ENCODE results near the gene MUC5B. TPM values are rescaled to one million over a fixed set of nuclear protein-coding genes. Genes with fewer than 3 reads are reported as not detected.
"Not testable (repeated sequence)": the region's sequence is repeated elsewhere in the genome, so short reads cannot be mapped to it uniquely, and the experiment has no call there.

The MUC5B gene
- total RNA-seq, 2 experiments from 2014 or later: not detected

DNA sequence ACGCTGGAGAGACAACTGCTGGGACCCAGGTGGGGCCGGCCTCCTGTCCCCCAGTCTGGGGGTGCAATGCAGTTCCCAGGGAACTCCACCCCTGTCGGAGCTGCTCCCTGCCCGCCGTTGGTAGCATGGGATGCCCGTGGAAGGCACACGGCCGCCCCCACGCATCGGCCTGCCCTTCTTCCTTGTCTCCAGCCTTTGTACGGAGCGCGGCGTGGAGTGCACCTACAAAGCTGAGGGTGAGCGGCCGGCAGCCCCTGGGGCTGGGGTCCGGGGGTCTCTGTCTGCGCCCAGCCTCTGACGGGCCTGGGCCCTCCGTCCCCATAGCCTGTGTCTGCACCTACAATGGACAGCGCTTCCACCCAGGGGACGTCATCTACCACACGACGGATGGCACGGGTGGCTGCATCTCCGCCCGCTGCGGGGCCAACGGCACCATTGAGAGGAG is 41.9 kb upstream of the MUC5B start:
- H3K9me3 Mint-ChIP-seq: no peaks in the 10 kb centered on the region
- no peak overlapping the region for H3K27ac Mint-ChIP-seq
- no peak for DNase-seq
- no peaks in the 10 kb centered on the region for H3K36me3 Mint-ChIP-seq
- H3K27me3 Mint-ChIP-seq: no peaks in the 10 kb centered on the region
- no peaks in the 10 kb centered on the region for H3K4me1 Mint-ChIP-seq
- H3K4me3 Mint-ChIP-seq: no peak overlapping the region

DNA sequence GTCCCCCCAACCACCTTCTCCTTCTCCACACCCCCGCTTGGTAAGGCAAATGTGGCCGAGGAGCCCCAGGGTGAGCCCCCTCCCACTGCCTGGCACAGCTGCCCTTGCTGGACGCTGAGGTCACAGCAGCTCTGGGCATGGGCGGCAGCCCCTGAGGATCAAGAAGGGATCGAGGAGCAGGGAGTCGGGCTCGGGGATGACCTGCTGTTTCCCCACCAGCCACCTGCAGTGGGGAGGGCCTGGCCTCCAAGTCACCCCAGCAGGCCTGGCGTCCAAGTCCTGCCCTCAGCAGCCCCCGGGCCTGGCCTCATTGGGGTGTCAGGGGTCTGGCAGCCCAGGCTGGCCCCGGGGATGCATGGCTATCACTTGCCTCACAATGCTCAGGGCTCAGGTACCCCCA is 41.4 kb upstream of the MUC5B start:
- DNase-seq: no peak
- Mint-ChIP-seq H3K27ac (no peak overlapping the region), H3K9me3 (no peaks in the 10 kb centered on the region), H3K4me3 (no peak overlapping the region), H3K4me1 (no peaks in the 10 kb centered on the region), H3K36me3 (no peaks in the 10 kb centered on the region), H3K27me3 (no peaks in the 10 kb centered on the region)

DNA sequence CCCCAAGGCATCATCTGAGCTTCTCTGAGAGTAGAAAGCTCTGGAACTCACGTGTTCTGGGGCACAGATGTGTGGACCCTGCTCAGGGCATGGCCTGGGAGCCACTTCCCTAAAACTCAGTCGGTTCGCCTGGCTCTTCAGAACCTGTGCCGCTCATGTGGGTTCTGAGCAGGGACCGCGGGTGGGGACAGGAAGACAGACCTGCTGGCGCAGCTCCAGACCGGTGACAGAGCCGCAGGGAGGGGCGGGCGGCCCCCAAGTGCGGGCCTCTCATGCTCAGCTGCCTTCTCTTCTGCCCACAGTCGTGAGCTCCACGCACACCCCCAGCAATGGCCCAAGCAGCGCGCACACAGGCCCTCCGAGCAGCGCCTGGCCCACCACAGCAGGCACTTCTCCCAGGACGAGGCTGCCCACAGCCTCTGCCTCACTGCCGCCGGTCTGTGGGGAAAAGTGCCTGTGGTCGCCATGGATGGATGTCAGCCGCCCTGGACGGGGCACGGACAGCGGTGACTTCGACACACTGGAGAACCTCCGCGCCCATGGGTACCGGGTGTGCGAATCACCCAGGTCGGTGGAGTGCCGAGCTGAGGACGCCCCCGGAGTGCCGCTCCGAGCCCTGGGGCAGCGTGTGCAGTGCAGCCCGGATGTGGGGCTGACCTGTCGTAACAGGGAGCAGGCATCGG is 40.9 kb upstream of the MUC5B start:
- no peaks in the 10 kb centered on the region for H3K4me1 Mint-ChIP-seq
- H3K27me3 Mint-ChIP-seq: no peaks in the 10 kb centered on the region
- no peaks in the 10 kb centered on the region for H3K36me3 Mint-ChIP-seq
- no peaks in the 10 kb centered on the region for H3K9me3 Mint-ChIP-seq
- H3K4me3 Mint-ChIP-seq: no peak overlapping the region
- DNase-seq: no peak
- H3K27ac Mint-ChIP-seq: no peak overlapping the region

- H3K36me3 Mint-ChIP-seq, H3K4me3 Mint-ChIP-seq, H3K27ac Mint-ChIP-seq, DNase-seq, H3K9me3 Mint-ChIP-seq, H3K4me1 Mint-ChIP-seq, H3K27me3 Mint-ChIP-seq: not testable (repeated sequence)
These were observed 38.7 kb upstream of the MUC5B start for GRCh38 chr11:1184139-1184538.

- not testable (repeated sequence) for DNase-seq, H3K4me1 Mint-ChIP-seq, H3K9me3 Mint-ChIP-seq, H3K27ac Mint-ChIP-seq, H3K27me3 Mint-ChIP-seq, H3K36me3 Mint-ChIP-seq, H3K4me3 Mint-ChIP-seq
These were observed 34.3 kb upstream of the MUC5B start for GRCh38 chr11:1188451-1189130.

DNA sequence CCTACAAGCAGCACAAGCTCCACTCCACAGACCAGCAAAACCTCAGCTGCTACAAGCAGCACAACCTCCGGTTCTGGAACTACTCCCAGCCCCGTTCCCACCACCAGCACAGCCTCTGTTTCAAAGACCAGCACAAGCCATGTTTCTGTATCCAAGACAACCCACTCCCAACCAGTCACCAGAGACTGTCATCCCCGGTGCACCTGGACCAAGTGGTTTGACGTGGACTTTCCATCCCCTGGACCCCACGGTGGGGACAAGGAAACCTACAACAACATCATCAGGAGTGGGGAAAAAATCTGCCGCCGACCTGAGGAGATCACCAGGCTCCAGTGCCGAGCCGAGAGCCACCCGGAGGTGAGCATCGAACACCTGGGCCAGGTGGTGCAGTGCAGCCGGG is 33.0 kb upstream of the MUC5B start:
- H3K4me1 Mint-ChIP-seq, H3K9me3 Mint-ChIP-seq, H3K4me3 Mint-ChIP-seq, H3K36me3 Mint-ChIP-seq, H3K27me3 Mint-ChIP-seq, H3K27ac Mint-ChIP-seq, DNase-seq: not testable (repeated sequence)

DNA sequence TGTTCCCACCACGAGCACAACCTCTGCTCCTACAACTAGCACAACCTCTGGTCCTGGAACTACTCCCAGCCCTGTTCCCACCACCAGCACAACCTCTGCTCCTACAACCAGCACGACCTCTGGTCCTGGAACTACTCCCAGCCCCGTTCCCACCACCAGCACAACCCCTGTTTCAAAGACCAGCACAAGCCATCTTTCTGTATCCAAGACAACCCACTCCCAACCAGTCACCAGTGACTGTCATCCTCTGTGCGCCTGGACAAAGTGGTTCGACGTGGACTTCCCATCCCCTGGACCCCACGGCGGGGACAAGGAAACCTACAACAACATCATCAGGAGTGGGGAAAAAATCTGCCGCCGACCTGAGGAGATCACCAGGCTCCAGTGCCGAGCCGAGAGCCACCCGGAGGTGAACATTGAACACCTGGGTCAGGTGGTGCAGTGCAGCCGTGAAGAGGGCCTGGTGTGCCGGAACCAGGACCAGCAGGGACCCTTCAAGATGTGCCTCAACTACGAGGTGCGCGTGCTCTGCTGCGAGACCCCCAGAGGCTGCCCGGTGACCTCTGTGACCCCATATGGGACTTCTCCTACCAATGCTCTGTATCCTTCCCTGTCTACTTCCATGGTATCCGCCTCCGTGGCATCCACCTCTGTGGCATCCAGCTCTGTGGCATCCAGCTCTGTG is 30.9 kb upstream of the MUC5B start:
- H3K27ac Mint-ChIP-seq, H3K27me3 Mint-ChIP-seq, H3K4me1 Mint-ChIP-seq, DNase-seq, H3K36me3 Mint-ChIP-seq, H3K9me3 Mint-ChIP-seq, H3K4me3 Mint-ChIP-seq: not testable (repeated sequence)

DNA sequence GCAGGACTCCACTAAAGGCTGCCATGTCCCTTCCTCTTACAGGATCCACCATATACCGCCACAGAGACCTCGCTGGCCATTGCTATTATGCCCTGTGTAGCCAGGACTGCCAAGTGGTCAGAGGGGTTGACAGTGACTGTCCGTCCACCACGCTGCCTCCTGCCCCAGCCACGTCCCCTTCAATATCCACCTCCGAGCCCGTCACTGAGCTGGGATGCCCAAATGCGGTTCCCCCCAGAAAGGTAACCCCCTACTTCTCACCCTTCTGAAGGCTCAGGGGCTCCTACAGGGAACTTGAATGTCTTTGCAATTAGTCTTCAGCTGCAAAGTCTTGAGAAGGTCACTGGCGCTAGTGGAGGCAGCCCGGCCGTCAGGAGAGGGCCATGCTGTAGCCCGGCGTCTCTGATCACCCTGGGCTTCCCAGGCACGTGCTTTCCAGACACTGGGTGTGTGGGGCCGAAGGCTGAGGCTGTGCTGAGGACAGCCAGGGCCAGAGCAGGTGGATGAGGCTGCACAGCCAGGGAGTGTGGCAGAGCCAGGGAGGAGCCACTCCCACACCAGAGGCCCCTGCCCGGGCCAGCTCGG is 30.0 kb upstream of the MUC5B start:
- DNase-seq: no peak
- Mint-ChIP-seq H3K9me3 (no peaks in the 10 kb centered on the region), H3K36me3 (no peaks in the 10 kb centered on the region), H3K27me3 (no peaks in the 10 kb centered on the region), H3K4me3 (no peak overlapping the region), H3K27ac (no peak overlapping the region), H3K4me1 (no peaks in the 10 kb centered on the region)

DNA sequence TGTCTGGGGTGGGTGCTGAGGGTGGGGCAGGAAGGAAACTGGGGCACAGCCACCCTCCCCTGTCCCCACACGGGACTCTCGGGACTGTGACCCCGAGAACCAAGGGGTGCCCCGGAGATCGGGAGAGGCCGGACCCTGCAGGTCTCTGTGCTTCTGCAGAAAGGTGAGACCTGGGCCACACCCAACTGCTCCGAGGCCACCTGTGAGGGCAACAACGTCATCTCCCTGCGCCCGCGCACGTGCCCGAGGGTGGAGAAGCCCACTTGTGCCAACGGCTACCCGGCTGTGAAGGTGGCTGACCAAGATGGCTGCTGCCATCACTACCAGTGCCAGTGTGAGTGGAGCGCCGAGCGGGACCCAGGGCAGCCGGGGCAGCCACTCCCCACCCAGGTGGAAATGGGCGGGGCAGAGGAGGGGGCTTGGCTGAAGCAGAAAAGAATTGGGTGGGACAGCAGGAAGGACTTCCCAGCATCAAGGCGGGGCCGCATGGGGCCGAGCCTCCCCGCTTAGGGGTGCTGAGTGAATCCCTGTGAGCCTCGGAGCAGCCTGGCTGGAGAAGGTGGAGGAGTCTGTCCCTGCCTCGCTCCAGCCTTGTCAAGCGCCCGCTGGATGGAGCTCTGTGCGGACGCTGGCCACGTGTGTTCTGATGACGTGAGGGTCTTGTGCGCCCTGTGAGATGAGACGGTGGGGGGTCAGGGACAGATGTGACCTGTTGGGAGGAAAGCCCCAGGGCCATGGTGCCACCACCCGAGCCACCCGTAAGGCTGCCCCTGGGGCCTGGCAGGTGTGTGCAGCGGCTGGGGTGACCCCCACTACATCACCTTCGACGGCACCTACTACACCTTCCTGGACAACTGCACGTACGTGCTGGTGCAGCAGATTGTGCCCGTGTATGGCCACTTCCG is 29.3 kb upstream of the MUC5B start:
- H3K27me3 Mint-ChIP-seq: no peaks in the 10 kb centered on the region
- no peak overlapping the region for H3K27ac Mint-ChIP-seq
- H3K4me1 Mint-ChIP-seq: no peaks in the 10 kb centered on the region
- no peaks in the 10 kb centered on the region for H3K36me3 Mint-ChIP-seq
- H3K9me3 Mint-ChIP-seq: no peaks in the 10 kb centered on the region
- no peak overlapping the region for H3K4me3 Mint-ChIP-seq
- DNase-seq: no peak

GRCh38 chr11:1194231-1194976 is 28.5 kb upstream of the MUC5B start:
- no peaks in the 10 kb centered on the region for H3K36me3 Mint-ChIP-seq
- no peaks in the 10 kb centered on the region for H3K9me3 Mint-ChIP-seq
- no peak overlapping the region for H3K4me3 Mint-ChIP-seq
- H3K27ac Mint-ChIP-seq: no peak overlapping the region
- no peak for DNase-seq
- H3K27me3 Mint-ChIP-seq: no peaks in the 10 kb centered on the region
- H3K4me1 Mint-ChIP-seq: no peaks in the 10 kb centered on the region

GRCh38 chr11:1194977-1195681 is 27.7 kb upstream of the MUC5B start:
- H3K36me3 Mint-ChIP-seq: no peaks in the 10 kb centered on the region
- H3K9me3 Mint-ChIP-seq: no peaks in the 10 kb centered on the region
- H3K27me3 Mint-ChIP-seq: no peaks in the 10 kb centered on the region
- H3K4me3 Mint-ChIP-seq: no peak overlapping the region
- no peak for DNase-seq
- no peaks in the 10 kb centered on the region for H3K4me1 Mint-ChIP-seq
- no peak overlapping the region for H3K27ac Mint-ChIP-seq

- no peaks in the 10 kb centered on the region for H3K27me3 Mint-ChIP-seq
- H3K9me3 Mint-ChIP-seq: no peaks in the 10 kb centered on the region
- H3K4me1 Mint-ChIP-seq: no peaks in the 10 kb centered on the region
- H3K27ac Mint-ChIP-seq: no peak overlapping the region
- H3K4me3 Mint-ChIP-seq: no peak overlapping the region
- DNase-seq: no peak
- no peaks in the 10 kb centered on the region for H3K36me3 Mint-ChIP-seq
These were observed 27.0 kb upstream of the MUC5B start for GRCh38 chr11:1195682-1196515.
